K562 (cell line): ENCODE data around the gene CEP95. TPM values are rescaled to one million over a fixed set of nuclear protein-coding genes. Genes with fewer than 3 reads are reported as not detected.
A peak's percentile ranks its signal among the peaks of the same experiment; 100 is the strongest.

Experiments
- ASH1L ChIP-seq: fragments of 450-650 bp; IDR thresholded peaks from 2 replicates; pipeline ENCODE4 v1.6.1; 2018; ENCODE audit warnings: borderline replicate concordance, mild to moderate bottlenecking, low read depth; ENCODE audit not compliant: partially characterized antibody
- CBFB ChIP-seq: sonication (generic); formaldehyde crosslinking; IDR thresholded peaks from 2 replicates; pipeline ENCODE4 v1.4.0; 2020; ENCODE audit warnings: mild to moderate bottlenecking, missing genetic modification reagents
- CHD7 ChIP-seq: fragments of 200-600 bp; sonication (generic); IDR thresholded peaks from one replicate; pipeline ENCODE4 v1.6.1; 2012; ENCODE audit warnings: mild to moderate bottlenecking, low read depth, low read length, inconsistent platforms
- E2F6 ChIP-seq, 2 experiments: IDR thresholded peaks; 2 replicates each; pipeline ENCODE4 v1.6.1; 2011; ENCODE audit warnings: borderline replicate concordance in 1 of 2, control low read depth in 1 of 2, low read depth in 1 of 2, low read length in 1 of 2, mild to moderate bottlenecking in 1 of 2, mixed read lengths in 1 of 2, moderate library complexity in 1 of 2; ENCODE audit not compliant: insufficient read depth in 1 of 2, insufficient read length in 1 of 2, poor library complexity in 1 of 2, severe bottlenecking in 1 of 2; ENCODE audit errors: extremely low read depth in 1 of 2
- FIP1L1 ChIP-seq: fragments of 200-400 bp; formaldehyde crosslinking; IDR thresholded peaks from 2 replicates; pipeline ENCODE4 v1.6.1; 2018; ENCODE audit warnings: mild to moderate bottlenecking, low read depth, low read length; ENCODE audit not compliant: poor library complexity, severe bottlenecking
- HBP1 ChIP-seq: fragments of 450-650 bp; formaldehyde crosslinking; IDR thresholded peaks from 2 replicates; pipeline ENCODE4 v1.4.0; 2022; ENCODE audit warnings: missing genetic modification characterization
- HES1 ChIP-seq: fragments of 450-650 bp; IDR thresholded peaks from 2 replicates; pipeline ENCODE4 v1.6.1; 2016; ENCODE audit warnings: low read depth, mild to moderate bottlenecking, moderate library complexity
- NR2C2 ChIP-seq, 2 experiments: fragments of 200-800 bp in 1 of 2; sonication (Bioruptor generic) in 1 of 2; sonication (generic) in 1 of 2; formaldehyde crosslinking in 1 of 2; IDR thresholded peaks; 2 replicates each; pipeline versions ENCODE4 v1.6.1 to v1.8.0; 2016 to 2022; ENCODE audit warnings: mild to moderate bottlenecking in 1 of 2, missing compliant biosample characterization in 1 of 2, missing genetic modification characterization in 1 of 2, missing genetic modification reagents in 1 of 2
- POLR2G ChIP-seq: fragments of 200-400 bp; formaldehyde crosslinking; IDR thresholded peaks from 2 replicates; pipeline ENCODE4 v1.6.1; 2017; ENCODE audit warnings: low read depth, mild to moderate bottlenecking, antibody characterized with exemption, low read length, moderate library complexity
- ZFX ChIP-seq: sonication (generic); formaldehyde crosslinking; IDR thresholded peaks from 2 replicates; pipeline ENCODE4 v1.8.0; 2022; ENCODE audit warnings: mild to moderate bottlenecking, missing genetic modification reagents, moderate library complexity
- polyA plus RNA-seq, 8 experiments: library from polyadenylated mRNA; depleted of rRNA in 4 of 8; stranded (reverse) in 5 of 8; unstranded in 3 of 8; fragments of >200 nt; fragmentation: Nextera tagmentation in 2 of 8; fragmentation: Illumina TruSeq in 1 of 8; extraction: Ambion mirVana in 2 of 8; extraction: Trizol in 1 of 8; gene quantifications; 2 replicates each; pipeline versions ENCODE4 v1.2.1 to v1.2.3, GENCODE V29; 2011 to 2014; ENCODE audit warnings: inconsistent platforms in 1 of 8, missing spikeins in 1 of 8
- total RNA-seq, 7 experiments: library from RNA; depleted of rRNA in 6 of 7; stranded (reverse); fragments of >200 nt in 6 of 7; fragmentation: Illumina TruSeq in 2 of 7; extraction: Trizol in 2 of 7; gene quantifications; 2 replicates each; pipeline versions ENCODE4 v1.2.1 to v1.2.3, GENCODE V29; 2011 to 2021; ENCODE audit warnings: low replicate concordance in 1 of 7

CEP95 gene
- total and polyA plus RNA-seq, 9 of the 15 experiments (the other 6 are each of a cell fraction or from before 2014, with no cell fraction given) = 26.7 to 80.7 (median 56.9) TPM

- TF ChIP-seq CHD7 (no peak), FIP1L1 (peak; percentile 62), NR2C2 (CRISPR knock-in tag; IDR thresholded peaks at IDR 0.05) (peak; percentile 27; the same call in 1 of the 2 replicates), NR2C2 (tag; IDR thresholded peaks at IDR 0.05) (peak; percentile 85), E2F6 (IDR thresholded peaks at IDR 0.05; ENCODE audit: borderline replicate concordance in 1 of 2, extremely low read depth in 1 of 2, insufficient read depth in 1 of 2, insufficient read length in 1 of 2, low read depth in 1 of 2, low read length in 1 of 2, poor library complexity in 1 of 2, severe bottlenecking in 1 of 2) (peak; percentile 48 to 56), ASH1L (no peak), CBFB (CRISPR knock-in tag) (no peak), ZFX (peak; percentile 87), HBP1 (CRISPR knock-in tag) (peak; percentile 84), POLR2G (peak; percentile 96), HES1 (no peak)
Measured at GRCh38 chr17:64496786-64497564, 9.8 kb upstream of the CEP95 start, which contains the start of gene POLG2 (continued).
